B cell (primary cell): Measurements from ENCODE around the gene BCL2L1. TPM values are rescaled to one million over a fixed set of nuclear protein-coding genes. Genes with fewer than 3 reads are reported as not detected.

Source experiments
- ATAC-seq: fragments of 200-7000 bp; cut with Tn5 transposase; one replicate; pipeline ENCODE4 v1.10.0; 2021; ENCODE audit warnings: low read depth, mild to moderate bottlenecking, moderate number of reproducible peaks, moderate library complexity
- CTCF ChIA-PET: fragments of 350-600 bp; sonication (Branson Sonifier 250); formaldehyde crosslinking; loops from one replicate; lab custom pipeline; 2021; ENCODE audit warnings: antibody characterized with exemption, inconsistent platforms; lab: Charles Lee
- POLR2A ChIA-PET: fragments of 350-600 bp; sonication (Branson Sonifier 250); formaldehyde crosslinking; loops from one replicate; lab custom pipeline; 2021; ENCODE audit warnings: antibody characterized with exemption; lab: Charles Lee
- DNase-seq: peaks from one replicate; pipeline ENCODE4 v3.0.0; 2013
- H2AFZ ChIP-seq: 2 replicates; pipeline ENCODE4 v1.6.1; 2012; ENCODE audit warnings: mild to moderate bottlenecking, low read depth, low read length; ENCODE audit not compliant: insufficient read depth, poor library complexity, severe bottlenecking
- H3K27ac ChIP-seq, 2 donors: 1 replicate in 1 of 2; 2 replicates in 1 of 2; pipeline ENCODE4 v1.5.1; 2012 to 2013; ENCODE audit warnings: low read length in 2 of 2, mild to moderate bottlenecking in 2 of 2, moderate library complexity in 1 of 2
- H3K27me3 ChIP-seq, 4 experiments: fragments of 200-600 bp in 1 of 4; sonication (generic) in 1 of 4; replicated peaks in 1 of 4; 1 replicate in 2 of 4; 2 replicates in 2 of 4; pipeline versions ENCODE4 v1.6.1 to v1.7.0; 2013 to 2016; ENCODE audit warnings: low read length in 3 of 4, mild to moderate bottlenecking in 2 of 4, mixed read lengths in 1 of 4, moderate library complexity in 1 of 4; ENCODE audit not compliant: insufficient read depth in 4 of 4, control insufficient read depth in 3 of 4; ENCODE audit errors: control extremely low read depth in 1 of 4
- H3K36me3 ChIP-seq, 2 experiments: replicated peaks in 1 of 2; 1 replicate in 1 of 2; 2 replicates in 1 of 2; pipeline versions ENCODE4 v1.6.1 to v1.7.1; 2013; ENCODE audit warnings: low read length in 1 of 2; ENCODE audit not compliant: insufficient read depth in 2 of 2, control insufficient read depth in 1 of 2; ENCODE audit errors: control extremely low read depth in 1 of 2, extremely low read depth in 1 of 2
- H3K4me1 ChIP-seq, 2 donors: fragments of 200-600 bp in 1 of 2; sonication (generic) in 1 of 2; 1 replicate in 1 of 2; 2 replicates in 1 of 2; pipeline versions ENCODE4 v1.5.1 to v1.6.1; 2013 to 2017; ENCODE audit warnings: low read length in 2 of 2; ENCODE audit not compliant: control insufficient read depth in 2 of 2, insufficient read depth in 2 of 2
- H3K4me2 ChIP-seq: replicated peaks from 2 replicates; pipeline ENCODE3; 2012; ENCODE audit warnings: mild to moderate bottlenecking, low read depth, low read length; ENCODE audit not compliant: poor library complexity, severe bottlenecking
- H3K4me3 ChIP-seq, 5 experiments: fragments of 200-600 bp in 1 of 5; sonication (generic) in 1 of 5; 1 replicate in 3 of 5; 2 replicates in 2 of 5; pipeline versions ENCODE4 v1.5.1 to v1.7.0; 2011 to 2016; ENCODE audit warnings: low read length in 4 of 5, mild to moderate bottlenecking in 4 of 5, low read depth in 2 of 5, control low read depth in 1 of 5, moderate library complexity in 1 of 5; ENCODE audit not compliant: insufficient read depth in 1 of 5; ENCODE audit errors: control extremely low read depth in 1 of 5, extremely low read depth in 1 of 5
- H3K79me2 ChIP-seq: fragments of 200-600 bp; sonication (generic); one replicate; pipeline ENCODE4 v1.6.0; 2016; ENCODE audit warnings: low read length; ENCODE audit not compliant: control insufficient read depth, insufficient read depth
- H3K9ac ChIP-seq: fragments of 200-600 bp; sonication (generic); 2 replicates; pipeline ENCODE4 v1.6.1; 2017; ENCODE audit warnings: mild to moderate bottlenecking, low read length, moderate library complexity
- H3K9me3 ChIP-seq, 3 donors: one replicate each; pipeline versions ENCODE4 v1.6.1 to v1.7.1; 2013; ENCODE audit warnings: low read length in 2 of 3; ENCODE audit not compliant: control insufficient read depth in 2 of 3, insufficient read depth in 1 of 3; ENCODE audit errors: control extremely low read depth in 1 of 3
- H4K20me1 ChIP-seq: 2 replicates; pipeline ENCODE4 v1.6.0; 2012; ENCODE audit warnings: mild to moderate bottlenecking, low read length; ENCODE audit not compliant: insufficient read depth, control insufficient read depth, poor library complexity, severe bottlenecking
- H3K27ac Mint-ChIP-seq: one replicate; pipeline ENCODE4 v1.8.0; 2021; ENCODE audit warnings: mixed read lengths
- H3K27me3 Mint-ChIP-seq: one replicate; pipeline ENCODE4 v1.8.0; 2021; ENCODE audit warnings: mixed read lengths
- H3K4me1 Mint-ChIP-seq: one replicate; pipeline ENCODE4 v1.8.0; 2021; ENCODE audit warnings: mixed read lengths
- H3K4me3 Mint-ChIP-seq: one replicate; pipeline ENCODE4 v1.8.0; 2021; ENCODE audit warnings: mixed read lengths
- H3K9me3 Mint-ChIP-seq: one replicate; pipeline ENCODE4 v1.8.0; 2022; ENCODE audit warnings: mixed read lengths; ENCODE audit not compliant: insufficient read depth
- EZH2 ChIP-seq: IDR thresholded peaks from 2 replicates; pipeline ENCODE4 v1.6.1; 2012; ENCODE audit warnings: borderline replicate concordance, low read depth, mild to moderate bottlenecking, moderate library complexity, low read length; ENCODE audit not compliant: insufficient read depth, poor library complexity, severe bottlenecking
- WGBS: methylation state at CpG from one replicate; pipeline ENCODE4 v1.1.5; 2013; ENCODE audit warnings: missing lambda C conversion rate; ENCODE audit not compliant: insufficient coverage; 5-methylcytosine and 5-hydroxymethylcytosine counted together
- intact Hi-C: fragments of 100-400 bp; cut with micrococcal nuclease; formaldehyde crosslinking; loops from one replicate; pipeline ENCODE4 v1.10.0; 2022
- polyA plus RNA-seq: library from polyadenylated mRNA; depleted of rRNA; stranded (reverse); fragments of >200 nt; gene quantifications from 2 replicates; pipeline ENCODE4 v1.2.3, GENCODE V29; 2012
- total RNA-seq, 2 donors: library from RNA; stranded (reverse); fragments of 120-200 nt in 1 of 2; gene quantifications; 1 replicate in 1 of 2; 2 replicates in 1 of 2; pipeline versions ENCODE4 v1.2.3 to v1.2.4, GENCODE V29; 2013 to 2022
- TF ChIP-seq, protein P1 (sequence below): fragments of 200-600 bp; IDR thresholded peaks from one replicate; pipeline ENCODE4 v1.8.0; 2022; ENCODE audit warnings: antibody characterized with exemption, mild to moderate bottlenecking

The BCL2L1 gene
- total and polyA plus RNA-seq, 2 donors (not counting 1 experiment from before 2014, with no cell fraction given): 10.1 to 33.0 TPM

DNA sequence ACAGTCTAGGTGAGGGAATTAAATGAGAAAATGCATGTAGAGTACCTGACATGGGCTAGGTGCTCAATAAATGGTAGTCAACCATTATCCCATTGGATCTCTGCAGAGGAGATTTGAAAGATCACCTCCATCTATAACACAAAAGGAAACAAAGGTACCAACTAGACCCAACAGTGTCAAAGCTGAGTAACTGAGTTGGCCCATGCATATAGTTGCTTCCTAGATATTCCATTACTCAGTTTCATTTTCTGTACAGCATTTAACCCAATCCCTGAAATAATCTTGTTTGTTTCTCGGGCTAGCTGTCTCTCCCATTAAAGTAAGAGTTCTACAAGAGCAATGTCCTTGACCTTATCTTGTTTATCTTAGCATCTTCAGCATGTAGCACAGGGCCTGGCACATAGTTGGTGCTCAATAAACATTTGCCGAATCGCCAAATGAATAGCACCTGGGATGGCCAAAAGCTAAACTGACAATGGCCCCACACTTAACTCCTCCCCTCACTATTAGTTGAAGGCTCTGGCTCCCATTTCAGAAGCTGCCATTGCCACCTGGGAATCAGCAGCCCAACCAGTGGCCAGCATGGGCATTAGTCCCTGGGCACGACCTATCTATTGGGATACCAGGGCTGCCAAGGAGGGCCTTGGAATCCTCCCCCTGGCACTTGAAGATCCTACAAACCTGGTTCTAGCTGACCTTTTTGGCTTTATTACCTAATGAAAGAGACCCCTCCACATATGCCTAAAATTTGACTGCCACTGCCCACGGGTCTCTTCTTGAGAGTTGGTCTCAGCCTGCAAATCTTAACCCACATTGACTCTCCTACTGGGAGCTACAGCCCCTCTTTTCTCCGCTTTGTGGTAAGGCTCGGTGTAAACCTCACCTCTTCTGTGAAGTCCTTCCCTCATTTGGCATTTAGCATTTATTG, 22.6 kb downstream of the BCL2L1 start:
- Mint-ChIP-seq H3K9me3 (no peaks in the 10 kb centered on the region), H3K27ac (no peak overlapping the region), H3K27me3 (no peaks in the 10 kb centered on the region), H3K4me3 (no peak overlapping the region), H3K4me1 (peaks cover 24% of the 10 kb centered on the region)
- no peak for ATAC-seq
- peaks cover 47% of the 10 kb centered on the region for H3K79me2 ChIP-seq
- no peak for DNase-seq
- H3K36me3 ChIP-seq: peaks cover 11 to 15% of the 10 kb centered on the region in 2 experiments
- no peak overlapping the region for H2AFZ ChIP-seq
- no peaks in the 10 kb centered on the region for H3K9me3 ChIP-seq
- H3K27me3 ChIP-seq: no peaks in the 10 kb centered on the region
- ChIA-PET POLR2A (no interaction called here), CTCF (interaction anchor here (0.7 to 2.6 kb wide), 4 partner anchors 15 to 828 kb away, joined by 4 to 12 read pairs (median 9); partner anchors contain the start of gene BCL2L1)
- 96% methylated on average over 5 of the region's 7 CpGs for WGBS
- H3K4me3 ChIP-seq: no peak overlapping the region
- peak overlapping the region; percentile 9 to 22 for H3K27ac ChIP-seq
- intact Hi-C loops: no loop called here
- no peaks in the 10 kb centered on the region for H4K20me1 ChIP-seq
- TF ChIP-seq, protein P1, sequence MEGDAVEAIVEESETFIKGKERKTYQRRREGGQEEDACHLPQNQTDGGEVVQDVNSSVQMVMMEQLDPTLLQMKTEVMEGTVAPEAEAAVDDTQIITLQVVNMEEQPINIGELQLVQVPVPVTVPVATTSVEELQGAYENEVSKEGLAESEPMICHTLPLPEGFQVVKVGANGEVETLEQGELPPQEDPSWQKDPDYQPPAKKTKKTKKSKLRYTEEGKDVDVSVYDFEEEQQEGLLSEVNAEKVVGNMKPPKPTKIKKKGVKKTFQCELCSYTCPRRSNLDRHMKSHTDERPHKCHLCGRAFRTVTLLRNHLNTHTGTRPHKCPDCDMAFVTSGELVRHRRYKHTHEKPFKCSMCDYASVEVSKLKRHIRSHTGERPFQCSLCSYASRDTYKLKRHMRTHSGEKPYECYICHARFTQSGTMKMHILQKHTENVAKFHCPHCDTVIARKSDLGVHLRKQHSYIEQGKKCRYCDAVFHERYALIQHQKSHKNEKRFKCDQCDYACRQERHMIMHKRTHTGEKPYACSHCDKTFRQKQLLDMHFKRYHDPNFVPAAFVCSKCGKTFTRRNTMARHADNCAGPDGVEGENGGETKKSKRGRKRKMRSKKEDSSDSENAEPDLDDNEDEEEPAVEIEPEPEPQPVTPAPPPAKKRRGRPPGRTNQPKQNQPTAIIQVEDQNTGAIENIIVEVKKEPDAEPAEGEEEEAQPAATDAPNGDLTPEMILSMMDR: no peak
- TF ChIP-seq EZH2: no peak
- H3K4me2 ChIP-seq: no peak overlapping the region
- peaks cover 10 to 13% of the 10 kb centered on the region in 2 donors for H3K4me1 ChIP-seq
- no peak overlapping the region for H3K9ac ChIP-seq
